HG03280 (cell line): ENCODE results near the gene SCFD2.
"Not testable (repeated sequence)": the region's sequence is repeated elsewhere in the genome, so short reads cannot be mapped to it uniquely, and the experiment has no call there.

ENCODE experiments used
- ATAC-seq: cut with Tn5 transposase; IDR thresholded peaks from one replicate; pipeline ENCODE4 v1.9.1; 2021; ENCODE audit warnings: mild to moderate bottlenecking, moderate library complexity; ENCODE audit not compliant: unreplicated experiment

SCFD2 gene

GRCh38 chr4:53059871-53060270 lies 306.0 kb downstream of the SCFD2 start:
- no peak for ATAC-seq

GRCh38 chr4:53059256-53059655 lies 306.6 kb downstream of the SCFD2 start:
- ATAC-seq = no peak

GRCh38 chr4:53057679-53058078 lies 308.2 kb downstream of the SCFD2 start:
- no peak for ATAC-seq

GRCh38 chr4:53057108-53057507 lies 308.8 kb downstream of the SCFD2 start:
- ATAC-seq = not testable (repeated sequence)

GRCh38 chr4:53055716-53056403 lies 310.0 kb downstream of the SCFD2 start:
- ATAC-seq = no peak

- no peak for ATAC-seq
These were observed 310.6 kb downstream of the SCFD2 start for GRCh38 chr4:53055274-53055673.

- ATAC-seq = no peak
These were observed 315.5 kb downstream of the SCFD2 start for GRCh38 chr4:53050361-53050774.

- ATAC-seq = no peak
These were observed 316.3 kb downstream of the SCFD2 start for GRCh38 chr4:53049528-53049927.

- no peak for ATAC-seq
These were observed 321.3 kb downstream of the SCFD2 start for GRCh38 chr4:53044651-53044960.

- ATAC-seq = no peak
These were observed 321.8 kb downstream of the SCFD2 start for GRCh38 chr4:53043891-53044650.

- ATAC-seq = no peak
These were observed 322.8 kb downstream of the SCFD2 start for GRCh38 chr4:53043055-53043454.

GRCh38 chr4:53040851-53041250 lies 325.0 kb downstream of the SCFD2 start:
- no peak for ATAC-seq

- ATAC-seq = no peak
These were observed 325.4 kb downstream of the SCFD2 start for GRCh38 chr4:53040459-53040815.

- ATAC-seq = no peak
These were observed 326.0 kb downstream of the SCFD2 start for GRCh38 chr4:53039741-53040458.

GRCh38 chr4:53037892-53038291 lies 328.0 kb downstream of the SCFD2 start:
- ATAC-seq = no peak

GRCh38 chr4:53032908-53033307 lies 333.0 kb downstream of the SCFD2 start:
- ATAC-seq = not testable (repeated sequence)

GRCh38 chr4:53026233-53026632 lies 339.6 kb downstream of the SCFD2 start:
- ATAC-seq = no peak

- peak; percentile 47 for ATAC-seq
These were observed 342.1 kb downstream of the SCFD2 start for GRCh38 chr4:53023677-53024299.

GRCh38 chr4:53022513-53023100 lies 343.3 kb downstream of the SCFD2 start:
- no peak for ATAC-seq

- ATAC-seq = no peak
These were observed 343.9 kb downstream of the SCFD2 start for GRCh38 chr4:53021754-53022512.
